AG04449 (cell line): ENCODE measurements around the gene ZNF345.

Experiments used
- CTCF ChIA-PET: fragments of 350-600 bp; formaldehyde crosslinking; extraction: SDS; loops from one replicate; lab custom pipeline; 2021; ENCODE audit warnings: antibody characterized with exemption; lab: Yijun Ruan, JAX
- POLR2A ChIA-PET: fragments of 400-600, 350-600 bp; formaldehyde crosslinking; extraction: SDS; loops from one replicate; lab custom pipeline; 2020; ENCODE audit warnings: antibody characterized with exemption, inconsistent platforms; lab: Yijun Ruan, JAX
- DNase-seq: peaks from one replicate; pipeline ENCODE4 v3.0.0-alpha.2; 2010; ENCODE audit warnings: low read depth, low spot score
- H3K4me3 ChIP-seq: 2 replicates; pipeline ENCODE4 v1.5.1; 2011; ENCODE audit warnings: low read depth, mild to moderate bottlenecking, control low read depth, low read length
- CTCF ChIP-seq: IDR thresholded peaks from one replicate; pipeline ENCODE4 v1.5.1; 2011; ENCODE audit warnings: mild to moderate bottlenecking, moderate library complexity, low read length, control low read depth, inconsistent platforms; ENCODE audit not compliant: insufficient read depth; ENCODE audit errors: missing control alignments

ZNF345 gene

GRCh38 chr19:36915992-36916830 is 65.5 kb downstream of the ZNF345 start, which contains the start of the genes ZNF568 and ZNF829:
Gene ZNF568, plus strand, starts transcription at chr19:36916332. Its CDS starts 6,439 bp downstream, at chr19:36922771.
Gene ZNF829, minus strand, starts transcription at chr19:36916291. Its CDS starts 1,124 bp downstream, at chr19:36915167.
- CTCF ChIA-PET = interaction anchor here (0.8 to 1.0 kb wide), 2 partner anchors 9 to 66 kb away, joined by 3 read pairs; no protein-coding TSS in a partner anchor
- DNase-seq = peak; percentile 51
- H3K4me3 ChIP-seq = peak within 1 kb of the TSS; percentile 96
- TF ChIP-seq CTCF = peak; percentile 61
- POLR2A ChIA-PET = no interaction called here

- ChIA-PET CTCF (interaction anchor here (1.0 kb wide), 1 partner anchor 67 kb away, joined by 3 read pairs; no protein-coding TSS in a partner anchor), POLR2A (no interaction called here)
- peak overlapping the region; percentile 96 for H3K4me3 ChIP-seq
- no peak for DNase-seq
- no peak for TF ChIP-seq CTCF
Measured at GRCh38 chr19:36916991-36917390, 66.3 kb downstream of the ZNF345 start.

- no peak for TF ChIP-seq CTCF
- CTCF ChIA-PET = no interaction called here
- no peak overlapping the region for H3K4me3 ChIP-seq
- POLR2A ChIA-PET = interaction anchor here (0.7 kb wide), 1 partner anchor 68 kb away, joined by 3 read pairs; no protein-coding TSS in a partner anchor
- DNase-seq = no peak
Measured at GRCh38 chr19:36918090-36918489, 67.4 kb downstream of the ZNF345 start.
